Gastrocnemius medialis (tissue), 4 donors: ENCODE measurements around the gene SPON2. TPM values are rescaled to one million over a fixed set of nuclear protein-coding genes. Genes with fewer than 3 reads are reported as not detected.

Experiments used
- ATAC-seq, 2 donors: fragments of 150-250 bp; one replicate each; pipeline ENCODE4 v1.9.1; 2016
- DNase-seq, 2 donors: peaks; one replicate each; pipeline ENCODE4 v3.0.0-alpha.2; 2019
- H3K27ac ChIP-seq, 4 donors: fragments of 200-600 bp; sonication (generic); 1 replicate in 1 of 4; 2 replicates in 3 of 4; pipeline ENCODE4 v1.5.1; 2016 to 2018; ENCODE audit warnings: mild to moderate bottlenecking in 2 of 4, moderate library complexity in 1 of 4
- H3K27me3 ChIP-seq, 3 donors: fragments of 200-600 bp; sonication (generic) in 2 of 3; 1 replicate in 1 of 3; 2 replicates in 2 of 3; pipeline versions ENCODE4 v1.5.1 to v1.6.0; 2016 to 2019; ENCODE audit warnings: mild to moderate bottlenecking in 1 of 3, moderate library complexity in 1 of 3
- H3K36me3 ChIP-seq, 2 donors: fragments of 200-600 bp; sonication (generic) in 1 of 2; one replicate each; pipeline ENCODE4 v1.5.1; 2017 to 2018
- H3K4me1 ChIP-seq, 2 donors: fragments of 200-600 bp; sonication (generic) in 1 of 2; one replicate each; pipeline ENCODE4 v1.5.1; 2016 to 2017; ENCODE audit warnings: mild to moderate bottlenecking in 2 of 2
- H3K4me3 ChIP-seq, 4 donors: fragments of 200-600 bp; sonication (generic) in 3 of 4; 1 replicate in 1 of 4; 2 replicates in 3 of 4; pipeline ENCODE4 v1.5.1; 2016 to 2019; ENCODE audit warnings: mild to moderate bottlenecking in 2 of 4
- H3K9me3 ChIP-seq, 3 donors: fragments of 200-600 bp; sonication (generic) in 2 of 3; 1 replicate in 1 of 3; 2 replicates in 2 of 3; pipeline ENCODE4 v1.5.1; 2016 to 2019
- CTCF ChIP-seq, 5 experiments: fragments of 450-650 bp in 3 of 5; fragments of 200-600 bp in 2 of 5; sonication (generic) in 2 of 5; IDR thresholded peaks in 4 of 5; conservative IDR thresholded peaks in 1 of 5; 1 replicate in 4 of 5; 2 replicates in 1 of 5; pipeline ENCODE4 v1.5.1; 2016 to 2019; ENCODE audit warnings: antibody characterized with exemption in 5 of 5, mild to moderate bottlenecking in 3 of 5, moderate library complexity in 3 of 5
- POLR2A ChIP-seq, 2 donors: fragments of 450-650 bp; IDR thresholded peaks; one replicate each; pipeline ENCODE4 v1.6.1; 2017; ENCODE audit warnings: antibody characterized with exemption in 2 of 2, mild to moderate bottlenecking in 2 of 2, moderate library complexity in 2 of 2
- in situ Hi-C, 4 donors: fragments of 200-750 bp; cut with MboI; loops; one replicate each; pipeline versions ENCODE4 v1.15.0 to v1.8.0; 2017; ENCODE audit warnings: low sequenced_read_pairs in 4 of 4
- intact Hi-C: fragments of 100-400 bp; cut with DNase I; formaldehyde crosslinking; loops from one replicate; pipeline ENCODE4 v1.15.1; 2023; ENCODE audit warnings: low total_unique reads
- total RNA-seq, 4 donors: library from RNA; depleted of rRNA; stranded (reverse); fragments of >200 nt; gene quantifications; one replicate each; pipeline versions ENCODE4 v1.1.0 to v1.2.3, GENCODE V29; 2016

SPON2 gene
- total RNA-seq, 4 donors from 2014 or later: 5.0 to 8.9 (median 5.2) TPM

- in situ Hi-C loops: no loop called here
- Histone ChIP-seq H3K27me3 (no peaks in the 10 kb centered on the region), H3K36me3 (no peaks in the 10 kb centered on the region), H3K27ac (no peak overlapping the region), H3K4me3 (no peak overlapping the region), H3K4me1 (peaks cover 26 to 30% of the 10 kb centered on the region in 2 donors), H3K9me3 (no peaks in the 10 kb centered on the region)
- no peak for TF ChIP-seq POLR2A (IDR thresholded peaks at IDR 0.05)
- no peak for TF ChIP-seq CTCF (IDR thresholded peaks at IDR 0.05 in 4 of 5, conservative IDR thresholded peaks at IDR 0.05 in 1 of 5)
- ATAC-seq (no peak), DNase-seq (peak; percentile 1 to 19)
- intact Hi-C loops: no loop called here
Observed at GRCh38 chr4:1204828-1205585, 32.6 kb upstream of the SPON2 start.

- no peak for TF ChIP-seq CTCF (IDR thresholded peaks at IDR 0.05 in 4 of 5, conservative IDR thresholded peaks at IDR 0.05 in 1 of 5)
- TF ChIP-seq POLR2A (IDR thresholded peaks at IDR 0.05): no peak
- intact Hi-C loops (no loop called here), in situ Hi-C loops (no loop called here)
- Histone ChIP-seq H3K36me3 (no peaks in the 10 kb centered on the region), H3K9me3 (no peaks in the 10 kb centered on the region), H3K27me3 (no peaks in the 10 kb centered on the region), H3K4me1 (peaks cover 20 to 23% of the 10 kb centered on the region in 2 donors), H3K4me3 (no peak overlapping the region), H3K27ac (no peak overlapping the region)
- DNase-seq: peak in 1 of 2 donors; percentile 7
- no peak for ATAC-seq
Observed at GRCh38 chr4:1204286-1204827, 32.0 kb upstream of the SPON2 start.

GRCh38 chr4:1203026-1203616, 30.7 kb upstream of the SPON2 start:
- no peaks in the 10 kb centered on the region for H3K9me3 ChIP-seq
- H3K4me1 ChIP-seq: peaks cover 9 to 11% of the 10 kb centered on the region in 2 donors
- H3K36me3 ChIP-seq: no peaks in the 10 kb centered on the region
- ATAC-seq: no peak
- H3K4me3 ChIP-seq: no peak overlapping the region
- in situ Hi-C loops (no loop called here), intact Hi-C loops (no loop called here)
- no peak for DNase-seq
- no peak for TF ChIP-seq CTCF (IDR thresholded peaks at IDR 0.05 in 4 of 5, conservative IDR thresholded peaks at IDR 0.05 in 1 of 5)
- no peak for TF ChIP-seq POLR2A (IDR thresholded peaks at IDR 0.05)
- peak overlapping the region in 1 of 4 donors; percentile 5 for H3K27ac ChIP-seq
- no peaks in the 10 kb centered on the region for H3K27me3 ChIP-seq

- no peak for TF ChIP-seq CTCF (IDR thresholded peaks at IDR 0.05 in 4 of 5, conservative IDR thresholded peaks at IDR 0.05 in 1 of 5)
- no peak for TF ChIP-seq POLR2A (IDR thresholded peaks at IDR 0.05)
- DNase-seq: no peak
- Histone ChIP-seq H3K27me3 (no peaks in the 10 kb centered on the region), H3K4me3 (no peak overlapping the region), H3K27ac (peak overlapping the region in 1 of 4 donors; percentile 10), H3K9me3 (no peaks in the 10 kb centered on the region), H3K4me1 (peaks cover 4 to 8% of the 10 kb centered on the region in 2 donors), H3K36me3 (no peaks in the 10 kb centered on the region)
- no peak for ATAC-seq
- intact Hi-C loops (no loop called here), in situ Hi-C loops (no loop called here)
Observed at GRCh38 chr4:1202526-1203011, 30.2 kb upstream of the SPON2 start.
